ENCODE data around the gene DCAKD. TPM values are rescaled to one million over a fixed set of nuclear protein-coding genes. Genes with fewer than 3 reads are reported as not detected.

The DCAKD gene
- total RNA-seq, 1 experiment from 2014 or later: 48.3 TPM

DNA sequence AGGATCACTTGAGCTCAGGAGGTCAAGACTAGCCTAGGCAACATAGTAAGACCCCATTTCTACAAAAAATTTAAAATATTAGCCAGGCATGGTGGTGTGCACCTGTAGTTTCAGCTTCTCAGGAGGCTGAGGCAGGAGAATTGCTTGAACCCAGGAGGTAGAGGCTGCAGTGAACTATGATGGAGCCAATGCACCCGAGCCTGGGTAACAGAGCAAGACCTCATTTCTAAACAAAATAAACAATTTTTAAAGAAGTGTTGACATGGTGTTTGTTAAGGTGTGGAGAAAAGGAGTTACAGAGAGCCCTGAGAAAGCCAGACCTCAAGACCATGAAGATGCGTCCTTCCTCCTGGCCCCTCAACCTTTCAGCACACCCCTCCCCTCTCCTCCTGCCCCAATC, 45.7 kb downstream of the DCAKD start:
- Mint-ChIP-seq H3K4me3 (no peak overlapping the region), H3K4me1 (peaks cover 36 to 53% of the 10 kb centered on the region in 2 experiments), H3K27ac (no peak overlapping the region), H3K9me3 (no peaks in the 10 kb centered on the region), H3K36me3 (ENCODE audit: insufficient read depth in 1 of 3, low read depth in 3 of 3) (no peaks in the 10 kb centered on the region), H3K27me3 (ENCODE audit: low read depth) (peaks cover 31% of the 10 kb centered on the region)
- Histone ChIP-seq H4K91ac (ENCODE audit: insufficient read length, low read depth, low read length) (no peak overlapping the region), H4K5ac (ENCODE audit: insufficient read length, low read depth, low read length) (no peak overlapping the region), H3K23me2 (ENCODE audit: insufficient read length, low read depth, low read length, poor library complexity, severe bottlenecking) (no peaks in the 10 kb centered on the region), H2BK12ac (ENCODE audit: insufficient read length, low read depth, low read length) (no peak overlapping the region), H3K4me2 (ENCODE audit: insufficient read depth, insufficient read length, low read length) (no peak overlapping the region), H3K27ac (ENCODE audit: insufficient read length, low read depth, low read length) (no peak overlapping the region), H3K14ac (ENCODE audit: insufficient read depth, low read length) (no peak overlapping the region), H3K9me3 (ENCODE audit: control insufficient read depth, low read depth, low read length) (no peaks in the 10 kb centered on the region), H2BK120ac (ENCODE audit: low read depth, low read length, poor library complexity, severe bottlenecking) (no peak overlapping the region), H3K79me2 (ENCODE audit: insufficient read depth, low read length) (no peaks in the 10 kb centered on the region), H3K4me1 (ENCODE audit: insufficient read depth, low read length) (peaks cover 12% of the 10 kb centered on the region; the same call in 1 of the 2 replicates), H3K9ac (ENCODE audit: extremely low read depth, insufficient read length, low read length) (no peak overlapping the region), H2AFZ (ENCODE audit: low read length) (no peak overlapping the region), H2BK5ac (ENCODE audit: insufficient read length, low read length) (no peak overlapping the region), H3K27me3 (ENCODE audit: insufficient read depth, low read length) (no peaks in the 10 kb centered on the region), H3K4ac (ENCODE audit: low read depth, low read length) (no peak overlapping the region), H4K20me1 (ENCODE audit: control insufficient read depth, insufficient read depth, insufficient read length) (no peaks in the 10 kb centered on the region), H2BK20ac (ENCODE audit: low read depth, low read length, poor library complexity, severe bottlenecking) (no peak overlapping the region), H3K18ac (ENCODE audit: insufficient read length, low read depth, low read length) (no peak overlapping the region), H4K8ac (replicated peaks; ENCODE audit: insufficient read length, low read depth, low read length) (no peak overlapping the region), H3K23ac (ENCODE audit: insufficient read length, low read depth, low read length) (no peak overlapping the region), H2BK15ac (ENCODE audit: low read depth, low read length) (no peak overlapping the region), H3K79me1 (ENCODE audit: insufficient read depth, low read depth, low read length, poor library complexity, severe bottlenecking) (no peaks in the 10 kb centered on the region), H3K56ac (ENCODE audit: insufficient read length, low read depth, low read length) (no peak overlapping the region), H3T11ph (ENCODE audit: low read length) (no peak overlapping the region), H2AK5ac (ENCODE audit: insufficient read length, low read length) (no peak overlapping the region)
- WGBS (ENCODE audit: extremely low coverage, insufficient read length, low lambda C conversion rate): no CpG with 5 or more reads among the region's 2 CpGs
- TF ChIP-seq, protein P1, sequence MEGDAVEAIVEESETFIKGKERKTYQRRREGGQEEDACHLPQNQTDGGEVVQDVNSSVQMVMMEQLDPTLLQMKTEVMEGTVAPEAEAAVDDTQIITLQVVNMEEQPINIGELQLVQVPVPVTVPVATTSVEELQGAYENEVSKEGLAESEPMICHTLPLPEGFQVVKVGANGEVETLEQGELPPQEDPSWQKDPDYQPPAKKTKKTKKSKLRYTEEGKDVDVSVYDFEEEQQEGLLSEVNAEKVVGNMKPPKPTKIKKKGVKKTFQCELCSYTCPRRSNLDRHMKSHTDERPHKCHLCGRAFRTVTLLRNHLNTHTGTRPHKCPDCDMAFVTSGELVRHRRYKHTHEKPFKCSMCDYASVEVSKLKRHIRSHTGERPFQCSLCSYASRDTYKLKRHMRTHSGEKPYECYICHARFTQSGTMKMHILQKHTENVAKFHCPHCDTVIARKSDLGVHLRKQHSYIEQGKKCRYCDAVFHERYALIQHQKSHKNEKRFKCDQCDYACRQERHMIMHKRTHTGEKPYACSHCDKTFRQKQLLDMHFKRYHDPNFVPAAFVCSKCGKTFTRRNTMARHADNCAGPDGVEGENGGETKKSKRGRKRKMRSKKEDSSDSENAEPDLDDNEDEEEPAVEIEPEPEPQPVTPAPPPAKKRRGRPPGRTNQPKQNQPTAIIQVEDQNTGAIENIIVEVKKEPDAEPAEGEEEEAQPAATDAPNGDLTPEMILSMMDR (conservative IDR thresholded peaks at IDR 0.05): no peak
- DNase-seq: no peak

Data from H9 (cell line).